ENCODE measurements around the gene NPY4R.
"Not testable (repeated sequence)": the region's sequence is repeated elsewhere in the genome, so short reads cannot be mapped to it uniquely, and the experiment has no call there.

Gene NPY4R

GRCh38 chr10:46465765-46466164 is at the start of gene NPY4R:
Gene NPY4R (minus strand): TSS chr10:46465958. CDS start chr10:46462635, 3,323 bp downstream.
- DNase-seq (ENCODE audit: low read depth in 2 of 2, low spot score in 1 of 2) = not testable (repeated sequence)

- no peak for DNase-seq (ENCODE audit: low read depth in 2 of 2, low spot score in 1 of 2)
Measured at GRCh38 chr10:46515366-46515765, 49.6 kb upstream of the NPY4R start.

- no peak for DNase-seq (ENCODE audit: low read depth in 2 of 2, low spot score in 1 of 2)
Measured at GRCh38 chr10:46514899-46515298, 49.1 kb upstream of the NPY4R start.

- DNase-seq (ENCODE audit: low read depth in 2 of 2, low spot score in 1 of 2) = no peak
Measured at GRCh38 chr10:46514431-46514861, 48.7 kb upstream of the NPY4R start.

- DNase-seq (ENCODE audit: low read depth in 2 of 2, low spot score in 1 of 2) = not testable (repeated sequence)
Measured at GRCh38 chr10:46513333-46513732, 47.6 kb upstream of the NPY4R start.

GRCh38 chr10:46512725-46513124 is 47.0 kb upstream of the NPY4R start:
- not testable (repeated sequence) for DNase-seq (ENCODE audit: low read depth in 2 of 2, low spot score in 1 of 2)

GRCh38 chr10:46512002-46512401 is 46.2 kb upstream of the NPY4R start:
- not testable (repeated sequence) for DNase-seq (ENCODE audit: low read depth in 2 of 2, low spot score in 1 of 2)

GRCh38 chr10:46499990-46500389 is 34.2 kb upstream of the NPY4R start:
- DNase-seq (ENCODE audit: low read depth in 2 of 2, low spot score in 1 of 2) = not testable (repeated sequence)

GRCh38 chr10:46498985-46499703 is 33.4 kb upstream of the NPY4R start:
- not testable (repeated sequence) for DNase-seq (ENCODE audit: low read depth in 2 of 2, low spot score in 1 of 2)

- DNase-seq (ENCODE audit: low read depth in 2 of 2, low spot score in 1 of 2) = not testable (repeated sequence)
Measured at GRCh38 chr10:46497878-46498277, 32.1 kb upstream of the NPY4R start.

GRCh38 chr10:46497401-46497800 is 31.6 kb upstream of the NPY4R start:
- not testable (repeated sequence) for DNase-seq (ENCODE audit: low read depth in 2 of 2, low spot score in 1 of 2)

- DNase-seq (ENCODE audit: low read depth in 2 of 2, low spot score in 1 of 2) = not testable (repeated sequence)
Measured at GRCh38 chr10:46491364-46492114, 25.8 kb upstream of the NPY4R start.

GRCh38 chr10:46490285-46490684 is 24.5 kb upstream of the NPY4R start:
- not testable (repeated sequence) for DNase-seq (ENCODE audit: low read depth in 2 of 2, low spot score in 1 of 2)

- not testable (repeated sequence) for DNase-seq (ENCODE audit: low read depth in 2 of 2, low spot score in 1 of 2)
Measured at GRCh38 chr10:46486459-46486858, 20.7 kb upstream of the NPY4R start.

GRCh38 chr10:46474746-46475320 is 9.1 kb upstream of the NPY4R start:
- not testable (repeated sequence) for DNase-seq (ENCODE audit: low read depth in 2 of 2, low spot score in 1 of 2)

- DNase-seq (ENCODE audit: low read depth in 2 of 2, low spot score in 1 of 2) = not testable (repeated sequence)
Measured at GRCh38 chr10:46473758-46474157, 8.0 kb upstream of the NPY4R start.

- DNase-seq (ENCODE audit: low read depth in 2 of 2, low spot score in 1 of 2) = not testable (repeated sequence)
Measured at GRCh38 chr10:46470134-46470533, 4.4 kb upstream of the NPY4R start.

GRCh38 chr10:46468119-46468809 is 2.5 kb upstream of the NPY4R start:
- DNase-seq (ENCODE audit: low read depth in 2 of 2, low spot score in 1 of 2) = not testable (repeated sequence)

GRCh38 chr10:46463608-46464007 is 2.1 kb downstream of the NPY4R start:
- DNase-seq (ENCODE audit: low read depth in 2 of 2, low spot score in 1 of 2) = not testable (repeated sequence)

- not testable (repeated sequence) for DNase-seq (ENCODE audit: low read depth in 2 of 2, low spot score in 1 of 2)
Measured at GRCh38 chr10:46462276-46462675, 3.5 kb downstream of the NPY4R start.

GRCh38 chr10:46459579-46459978 is 6.2 kb downstream of the NPY4R start:
- DNase-seq (ENCODE audit: low read depth in 2 of 2, low spot score in 1 of 2) = not testable (repeated sequence)

Measured in stimulated activated CD8-positive, alpha-beta memory T cell treated with anti-CD3 and anti-CD28 coated beads, Interleukin-4, amount 100 ng/mL, for 4 hours (primary cell).